Measurements from ENCODE around the gene RAB7A.

GRCh38 chr3:128805772-128806171 lies 79.8 kb downstream of the RAB7A start:
- TF ChIP-seq CTCF (IDR thresholded peaks at IDR 0.05) (no peak), POLR2A (IDR thresholded peaks at IDR 0.05) (no peak)

Measured in thyroid gland (tissue), 4 donors.